Retinal pigment epithelial cell (primary cell): ENCODE results near the gene CTNNA2.

Source experiments
- DNase-seq: peaks from one replicate; pipeline ENCODE4 v3.0.0-alpha.2; 2010; ENCODE audit warnings: low read depth
- H3K4me3 ChIP-seq: 2 replicates; pipeline ENCODE4 v1.5.1; 2011; ENCODE audit warnings: mild to moderate bottlenecking, low read length, control low read depth, moderate library complexity
- CTCF ChIP-seq: conservative IDR thresholded peaks from 2 replicates; pipeline ENCODE4 v1.5.1; 2011; ENCODE audit warnings: low read depth, low read length, control low read depth, inconsistent platforms

Gene CTNNA2

GRCh38 chr2:79695248-79695647 lies 182.4 kb downstream of the CTNNA2 start:
- DNase-seq: no peak
- no peak for TF ChIP-seq CTCF
- no peak overlapping the region for H3K4me3 ChIP-seq

- DNase-seq: no peak
- no peak overlapping the region for H3K4me3 ChIP-seq
- no peak for TF ChIP-seq CTCF
Measured at GRCh38 chr2:79697200-79697599, 184.3 kb downstream of the CTNNA2 start.

- no peak for TF ChIP-seq CTCF
- DNase-seq: no peak
- H3K4me3 ChIP-seq: no peak overlapping the region
Measured at GRCh38 chr2:79700651-79701050, 187.8 kb downstream of the CTNNA2 start.

- no peak for DNase-seq
- no peak for TF ChIP-seq CTCF
- no peak overlapping the region for H3K4me3 ChIP-seq
Measured at GRCh38 chr2:79702905-79703304, 190.1 kb downstream of the CTNNA2 start.

- no peak for TF ChIP-seq CTCF
- DNase-seq: no peak
- H3K4me3 ChIP-seq: no peak overlapping the region
Measured at GRCh38 chr2:79711098-79711497, 198.2 kb downstream of the CTNNA2 start.

GRCh38 chr2:79713131-79713785 lies 200.4 kb downstream of the CTNNA2 start:
- no peak for TF ChIP-seq CTCF
- DNase-seq: no peak
- no peak overlapping the region for H3K4me3 ChIP-seq

- H3K4me3 ChIP-seq: no peak overlapping the region
- DNase-seq: no peak
- no peak for TF ChIP-seq CTCF
Measured at GRCh38 chr2:79714283-79714682, 201.4 kb downstream of the CTNNA2 start.
